ENCODE measurements around the gene NPAT.

The NPAT gene

GRCh38 chr11:108117746-108118371, 104.6 kb downstream of the NPAT start:
- DNase-seq (ENCODE audit: insufficient read length, low spot score), result no peak
- FAIRE-seq, result no peak
- TF ChIP-seq SPI1 (IDR thresholded peaks at IDR 0.05; ENCODE audit: low read depth, low read length) (no peak), POLR2A (IDR thresholded peaks at IDR 0.05; ENCODE audit: low read depth, low read length) (no peak), PAX5 (IDR thresholded peaks at IDR 0.05; ENCODE audit: insufficient read depth, low read length, severe bottlenecking) (no peak), POLR2AphosphoS5 (IDR thresholded peaks at IDR 0.05; ENCODE audit: low read depth, low read length) (no peak), TAF1 (IDR thresholded peaks at IDR 0.05; ENCODE audit: low read depth, low read length) (no peak)

- TF ChIP-seq POU2F2 (IDR thresholded peaks at IDR 0.05; ENCODE audit: low read depth, low read length) (no peak), TAF1 (IDR thresholded peaks at IDR 0.05; ENCODE audit: low read depth, low read length) (no peak), SPI1 (IDR thresholded peaks at IDR 0.05; ENCODE audit: low read depth, low read length) (no peak), POLR2A (IDR thresholded peaks at IDR 0.05; ENCODE audit: low read depth, low read length) (no peak), PAX5 (IDR thresholded peaks at IDR 0.05; ENCODE audit: insufficient read depth, low read length, severe bottlenecking) (no peak), POLR2AphosphoS5 (IDR thresholded peaks at IDR 0.05; ENCODE audit: low read depth, low read length) (no peak)
- FAIRE-seq (no peak), DNase-seq (ENCODE audit: insufficient read length, low spot score) (no peak)
Measured at GRCh38 chr11:108115500-108116140, 106.8 kb downstream of the NPAT start.

GRCh38 chr11:108112057-108112456, 110.4 kb downstream of the NPAT start:
- FAIRE-seq (no peak), DNase-seq (ENCODE audit: insufficient read length, low spot score) (no peak)
- TF ChIP-seq SPI1 (IDR thresholded peaks at IDR 0.05; ENCODE audit: low read depth, low read length) (no peak), TAF1 (IDR thresholded peaks at IDR 0.05; ENCODE audit: low read depth, low read length) (no peak), POU2F2 (IDR thresholded peaks at IDR 0.05; ENCODE audit: low read depth, low read length) (no peak), PAX5 (IDR thresholded peaks at IDR 0.05; ENCODE audit: insufficient read depth, low read length, severe bottlenecking) (no peak), POLR2A (IDR thresholded peaks at IDR 0.05; ENCODE audit: low read depth, low read length) (no peak), POLR2AphosphoS5 (IDR thresholded peaks at IDR 0.05; ENCODE audit: low read depth, low read length) (no peak)

- no peak for DNase-seq (ENCODE audit: insufficient read length, low spot score)
- TF ChIP-seq TAF1 (IDR thresholded peaks at IDR 0.05; ENCODE audit: low read depth, low read length), result no peak
- no peak for TF ChIP-seq POLR2AphosphoS5 (IDR thresholded peaks at IDR 0.05; ENCODE audit: low read depth, low read length)
- no peak for TF ChIP-seq SPI1 (IDR thresholded peaks at IDR 0.05; ENCODE audit: low read depth, low read length)
- TF ChIP-seq POU2F2 (IDR thresholded peaks at IDR 0.05; ENCODE audit: low read depth, low read length), result no peak
- no peak for FAIRE-seq
Measured at GRCh38 chr11:108111126-108111525, 111.3 kb downstream of the NPAT start.

Measured in GM12891 (cell line).